ENCODE measurements around the gene ZNF787. TPM values are rescaled to one million over a fixed set of nuclear protein-coding genes. Genes with fewer than 3 reads are reported as not detected.

The ZNF787 gene
- total and polyA plus RNA-seq, 2 of the 13 experiments (the other 11 are each of a cell fraction or from before 2014, with no cell fraction given) = 15.1 to 42.8 TPM

DNA sequence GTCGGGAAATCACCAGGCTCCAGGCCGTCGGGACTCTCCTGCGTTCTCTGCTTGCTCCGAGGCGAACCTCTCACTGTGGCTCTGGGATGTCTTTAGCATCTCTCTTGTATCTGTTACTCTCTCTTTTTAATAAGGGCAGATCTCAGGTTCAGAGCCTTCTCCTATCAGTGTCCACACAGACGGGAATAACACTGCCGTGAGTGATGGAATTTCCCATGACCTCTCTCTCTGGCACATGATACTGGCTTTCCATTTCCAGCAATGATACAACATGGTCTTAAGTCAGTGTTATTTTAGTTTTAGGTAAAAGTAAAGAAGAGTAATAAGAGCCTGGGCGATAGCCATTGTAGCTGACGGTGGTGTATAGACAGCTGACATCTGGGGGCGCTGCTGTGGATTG lies 29.3 kb upstream of the ZNF787 start:
- peaks cover 17 to 60% of the 10 kb centered on the region in 2 experiments for H3K36me3 ChIP-seq (replicated peaks in 1 of 2; ENCODE audit: control insufficient read depth in 1 of 2, insufficient read depth in 2 of 2, low read length in 2 of 2)
- no peak for FAIRE-seq
- H3K9me3 ChIP-seq (ENCODE audit: low read length) = no peaks in the 10 kb centered on the region
- TF ChIP-seq KDM5B (CRISPR knock-in tag; IDR thresholded peaks at IDR 0.05; ENCODE audit: borderline replicate concordance) (no peak), MIXL1 (CRISPR knock-in tag; IDR thresholded peaks at IDR 0.05) (no peak), ZNF329 (CRISPR knock-in tag; IDR thresholded peaks at IDR 0.05; ENCODE audit: low read depth) (no peak), CCAR2 (optimal IDR thresholded peaks at IDR 0.05; ENCODE audit: low read depth, low read length) (no peak), TSC22D2 (CRISPR knock-in tag; IDR thresholded peaks at IDR 0.05; ENCODE audit: borderline replicate concordance) (no peak), ZNF766 (CRISPR knock-in tag; IDR thresholded peaks at IDR 0.05; ENCODE audit: borderline replicate concordance) (no peak), HIVEP1 (CRISPR knock-in tag; IDR thresholded peaks at IDR 0.05) (no peak), TOPORS (CRISPR knock-in tag; IDR thresholded peaks at IDR 0.05) (no peak), ZSCAN22 (CRISPR knock-in tag; IDR thresholded peaks at IDR 0.05) (no peak), BRCA1 (CRISPR knock-in tag; IDR thresholded peaks at IDR 0.05) (no peak)
- TF ChIP-seq, protein P1, sequence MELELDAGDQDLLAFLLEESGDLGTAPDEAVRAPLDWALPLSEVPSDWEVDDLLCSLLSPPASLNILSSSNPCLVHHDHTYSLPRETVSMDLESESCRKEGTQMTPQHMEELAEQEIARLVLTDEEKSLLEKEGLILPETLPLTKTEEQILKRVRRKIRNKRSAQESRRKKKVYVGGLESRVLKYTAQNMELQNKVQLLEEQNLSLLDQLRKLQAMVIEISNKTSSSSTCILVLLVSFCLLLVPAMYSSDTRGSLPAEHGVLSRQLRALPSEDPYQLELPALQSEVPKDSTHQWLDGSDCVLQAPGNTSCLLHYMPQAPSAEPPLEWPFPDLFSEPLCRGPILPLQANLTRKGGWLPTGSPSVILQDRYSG (CRISPR knock-in tag; IDR thresholded peaks at IDR 0.05) = no peak
- TF ChIP-seq, protein P2, sequence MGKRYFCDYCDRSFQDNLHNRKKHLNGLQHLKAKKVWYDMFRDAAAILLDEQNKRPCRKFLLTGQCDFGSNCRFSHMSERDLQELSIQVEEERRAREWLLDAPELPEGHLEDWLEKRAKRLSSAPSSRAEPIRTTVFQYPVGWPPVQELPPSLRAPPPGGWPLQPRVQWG (CRISPR knock-in tag; IDR thresholded peaks at IDR 0.05; ENCODE audit: borderline replicate concordance, low read depth) = no peak
- TF ChIP-seq, protein P3, sequence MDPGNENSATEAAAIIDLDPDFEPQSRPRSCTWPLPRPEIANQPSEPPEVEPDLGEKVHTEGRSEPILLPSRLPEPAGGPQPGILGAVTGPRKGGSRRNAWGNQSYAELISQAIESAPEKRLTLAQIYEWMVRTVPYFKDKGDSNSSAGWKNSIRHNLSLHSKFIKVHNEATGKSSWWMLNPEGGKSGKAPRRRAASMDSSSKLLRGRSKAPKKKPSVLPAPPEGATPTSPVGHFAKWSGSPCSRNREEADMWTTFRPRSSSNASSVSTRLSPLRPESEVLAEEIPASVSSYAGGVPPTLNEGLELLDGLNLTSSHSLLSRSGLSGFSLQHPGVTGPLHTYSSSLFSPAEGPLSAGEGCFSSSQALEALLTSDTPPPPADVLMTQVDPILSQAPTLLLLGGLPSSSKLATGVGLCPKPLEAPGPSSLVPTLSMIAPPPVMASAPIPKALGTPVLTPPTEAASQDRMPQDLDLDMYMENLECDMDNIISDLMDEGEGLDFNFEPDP (CRISPR knock-in tag; conservative IDR thresholded peaks at IDR 0.05) = no peak
- TF ChIP-seq, protein P4, sequence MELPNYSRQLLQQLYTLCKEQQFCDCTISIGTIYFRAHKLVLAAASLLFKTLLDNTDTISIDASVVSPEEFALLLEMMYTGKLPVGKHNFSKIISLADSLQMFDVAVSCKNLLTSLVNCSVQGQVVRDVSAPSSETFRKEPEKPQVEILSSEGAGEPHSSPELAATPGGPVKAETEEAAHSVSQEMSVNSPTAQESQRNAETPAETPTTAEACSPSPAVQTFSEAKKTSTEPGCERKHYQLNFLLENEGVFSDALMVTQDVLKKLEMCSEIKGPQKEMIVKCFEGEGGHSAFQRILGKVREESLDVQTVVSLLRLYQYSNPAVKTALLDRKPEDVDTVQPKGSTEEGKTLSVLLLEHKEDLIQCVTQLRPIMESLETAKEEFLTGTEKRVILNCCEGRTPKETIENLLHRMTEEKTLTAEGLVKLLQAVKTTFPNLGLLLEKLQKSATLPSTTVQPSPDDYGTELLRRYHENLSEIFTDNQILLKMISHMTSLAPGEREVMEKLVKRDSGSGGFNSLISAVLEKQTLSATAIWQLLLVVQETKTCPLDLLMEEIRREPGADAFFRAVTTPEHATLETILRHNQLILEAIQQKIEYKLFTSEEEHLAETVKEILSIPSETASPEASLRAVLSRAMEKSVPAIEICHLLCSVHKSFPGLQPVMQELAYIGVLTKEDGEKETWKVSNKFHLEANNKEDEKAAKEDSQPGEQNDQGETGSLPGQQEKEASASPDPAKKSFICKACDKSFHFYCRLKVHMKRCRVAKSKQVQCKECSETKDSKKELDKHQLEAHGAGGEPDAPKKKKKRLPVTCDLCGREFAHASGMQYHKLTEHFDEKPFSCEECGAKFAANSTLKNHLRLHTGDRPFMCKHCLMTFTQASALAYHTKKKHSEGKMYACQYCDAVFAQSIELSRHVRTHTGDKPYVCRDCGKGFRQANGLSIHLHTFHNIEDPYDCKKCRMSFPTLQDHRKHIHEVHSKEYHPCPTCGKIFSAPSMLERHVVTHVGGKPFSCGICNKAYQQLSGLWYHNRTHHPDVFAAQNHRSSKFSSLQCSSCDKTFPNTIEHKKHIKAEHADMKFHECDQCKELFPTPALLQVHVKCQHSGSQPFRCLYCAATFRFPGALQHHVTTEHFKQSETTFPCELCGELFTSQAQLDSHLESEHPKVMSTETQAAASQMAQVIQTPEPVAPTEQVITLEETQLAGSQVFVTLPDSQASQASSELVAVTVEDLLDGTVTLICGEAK (IDR thresholded peaks at IDR 0.05) = no peak
- TF ChIP-seq, protein P4 (CRISPR knock-in tag; IDR thresholded peaks at IDR 0.05) = no peak
- peaks cover 38% of the 10 kb centered on the region for H3K79me2 ChIP-seq (ENCODE audit: insufficient read depth, low read length)
- no peak for DNase-seq (ENCODE audit: low spot score)
- peaks cover 30% of the 10 kb centered on the region; the same call in 1 of the 2 replicates for H4K20me1 ChIP-seq (ENCODE audit: insufficient read depth, low read length)
- intact Hi-C loops (cut with micrococcal nuclease; ENCODE audit: unreplicated experiment) (no loop called here), in situ Hi-C loops (cut with HindIII; ENCODE audit: extremely low pct_ligation_motif_present, low pct_unique_long_range_greater_than_20kb) (no loop called here)
- no peak overlapping the region for H3K4me2 ChIP-seq (ENCODE audit: low read depth, low read length)
- BruUV-seq (replicated peaks) = TSS peak; percentile 8
- no peaks in the 10 kb centered on the region for H3K27me3 ChIP-seq (ENCODE audit: control insufficient read depth in 1 of 2, insufficient read depth in 2 of 2, low read length in 2 of 2)
- WGBS (ENCODE audit: low lambda C conversion rate) = 97% methylated on average over 11 of the region's 11 CpGs
- ChIA-PET POLR2A (no interaction called here), CTCF (ENCODE audit: low intra/inter-chr PET ratio, low total read pairs) (no interaction called here)
- H3K9ac ChIP-seq (ENCODE audit: insufficient read depth, low read depth, low read length) = no peak overlapping the region
- no peak overlapping the region for H2AFZ ChIP-seq (ENCODE audit: low read length)
- ATAC-seq = no peak
- peaks cover 36% of the 10 kb centered on the region for H3K4me1 ChIP-seq (ENCODE audit: insufficient read depth, low read length)
- no peak overlapping the region for H3K4me3 ChIP-seq (replicated peaks in 1 of 3; ENCODE audit: insufficient read depth in 1 of 3, low read depth in 2 of 3, low read length in 3 of 3)
- H3K27ac ChIP-seq (ENCODE audit: extremely low read length, insufficient read depth, low read length) = no peak overlapping the region

Measured in HepG2 (cell line).